SK-N-SH (cell line): ENCODE data around the gene TGM4. TPM values are rescaled to one million over a fixed set of nuclear protein-coding genes. Genes with fewer than 3 reads are reported as not detected.

Experiments used
- FOSL2 ChIP-seq: IDR thresholded peaks from 2 replicates; pipeline ENCODE4 v1.4.0; 2012; ENCODE audit warnings: low read depth, mild to moderate bottlenecking, moderate library complexity, borderline replicate concordance
- FOXJ3 ChIP-seq: sonication (generic); formaldehyde crosslinking; IDR thresholded peaks from 2 replicates; pipeline ENCODE4 v1.5.1; 2020; ENCODE audit warnings: mild to moderate bottlenecking, missing genetic modification reagents
- GABPA ChIP-seq: IDR thresholded peaks from 2 replicates; pipeline ENCODE4 v1.4.0; 2012; ENCODE audit warnings: low read depth, mild to moderate bottlenecking
- GATA2 ChIP-seq: sonication (generic); formaldehyde crosslinking; IDR thresholded peaks from 2 replicates; pipeline ENCODE4 v1.5.0; 2020; ENCODE audit warnings: mild to moderate bottlenecking, missing genetic modification reagents
- JUND ChIP-seq: IDR thresholded peaks from 2 replicates; pipeline ENCODE4 v1.4.0; 2012
- NFIC ChIP-seq: IDR thresholded peaks from 2 replicates; pipeline ENCODE4 v1.4.0; 2012; ENCODE audit warnings: borderline replicate concordance
- PBX3 ChIP-seq: IDR thresholded peaks from 2 replicates; pipeline ENCODE4; 2012
- RCOR1 ChIP-seq: fragments of 150-350 bp; IDR thresholded peaks from 2 replicates; pipeline ENCODE4 v1.6.1; 2017; ENCODE audit warnings: antibody characterized with exemption, low read length
- REST ChIP-seq: IDR thresholded peaks from 2 replicates; pipeline ENCODE4 v1.6.1; 2012; ENCODE audit warnings: mild to moderate bottlenecking, low read depth, low read length, moderate library complexity
- RFX5 ChIP-seq: IDR thresholded peaks from 2 replicates; pipeline ENCODE4 v1.6.1; 2012; ENCODE audit warnings: mild to moderate bottlenecking, improper control_type of control experiment, low read length
- RXRA ChIP-seq: IDR thresholded peaks from 2 replicates; pipeline ENCODE4 v1.4.0; 2012; ENCODE audit warnings: low read depth, mild to moderate bottlenecking, borderline replicate concordance
- TAF1 ChIP-seq: IDR thresholded peaks from 2 replicates; pipeline ENCODE4 v1.6.1; 2012; ENCODE audit warnings: low read depth, mild to moderate bottlenecking, low read length, moderate library complexity, borderline replicate concordance
- TEAD4 ChIP-seq: IDR thresholded peaks from 2 replicates; pipeline ENCODE4 v1.4.0; 2012; ENCODE audit warnings: mild to moderate bottlenecking, borderline replicate concordance; ENCODE audit not compliant: insufficient read depth
- YY1 ChIP-seq: IDR thresholded peaks from 2 replicates; pipeline ENCODE4 v1.4.0; 2012; ENCODE audit warnings: low read depth, mild to moderate bottlenecking
- ZBTB33 ChIP-seq: IDR thresholded peaks from 2 replicates; pipeline ENCODE4 v1.4.0; 2012; ENCODE audit warnings: low read depth, borderline replicate concordance
- polyA plus RNA-seq, 3 experiments: library from polyadenylated mRNA; depleted of rRNA; stranded (reverse); fragments of >200 nt; gene quantifications; 2 replicates each; pipeline ENCODE4 v1.2.3, GENCODE V29; 2012

The TGM4 gene
- polyA plus RNA-seq, 1 of the 3 experiments (the other 2 are of a cell fraction), result 0.12 TPM

- no peak for TF ChIP-seq FOSL2
- peak; percentile 82 for TF ChIP-seq PBX3
- TF ChIP-seq GATA2 (CRISPR knock-in tag), result peak; percentile 75
- TF ChIP-seq JUND, result peak; percentile 21; the same call in 1 of the 2 replicates
- no peak for TF ChIP-seq TAF1
- no peak for TF ChIP-seq ZBTB33
- TF ChIP-seq YY1, result no peak
- peak; percentile 31; the same call in 1 of the 2 replicates for TF ChIP-seq NFIC
- peak; percentile 57; the same call in 1 of the 2 replicates for TF ChIP-seq TEAD4
- no peak for TF ChIP-seq RXRA
- TF ChIP-seq REST, result peak; percentile 67; the same call in 1 of the 2 replicates
- no peak; the same call in 1 of the 2 replicates for TF ChIP-seq FOXJ3 (CRISPR knock-in tag)
- TF ChIP-seq GABPA, result no peak
- TF ChIP-seq RFX5, result peak; percentile 68; the same call in 1 of the 2 replicates
- TF ChIP-seq RCOR1, result peak; percentile 99
- TF ChIP-seq, all 33 proteins: peak for 16
These were observed 28.6 kb upstream of the TGM4 start (continued) for GRCh38 chr3:44845528-44846520.
